Stimulated activated CD4-positive, alpha-beta T cell treated with anti-CD3 and anti-CD28 coated beads, TNF-alpha, amount 100 ng/mL, for 48 hours (primary cell): ENCODE measurements around the gene VANGL1.
"Not testable (repeated sequence)": the region's sequence is repeated elsewhere in the genome, so short reads cannot be mapped to it uniquely, and the experiment has no call there.

Source experiments
- DNase-seq, 3 donors: peaks; one replicate each; pipeline ENCODE4 v3.0.0-alpha.2; 2020; ENCODE audit warnings: low read depth in 3 of 3

Gene VANGL1

DNA sequence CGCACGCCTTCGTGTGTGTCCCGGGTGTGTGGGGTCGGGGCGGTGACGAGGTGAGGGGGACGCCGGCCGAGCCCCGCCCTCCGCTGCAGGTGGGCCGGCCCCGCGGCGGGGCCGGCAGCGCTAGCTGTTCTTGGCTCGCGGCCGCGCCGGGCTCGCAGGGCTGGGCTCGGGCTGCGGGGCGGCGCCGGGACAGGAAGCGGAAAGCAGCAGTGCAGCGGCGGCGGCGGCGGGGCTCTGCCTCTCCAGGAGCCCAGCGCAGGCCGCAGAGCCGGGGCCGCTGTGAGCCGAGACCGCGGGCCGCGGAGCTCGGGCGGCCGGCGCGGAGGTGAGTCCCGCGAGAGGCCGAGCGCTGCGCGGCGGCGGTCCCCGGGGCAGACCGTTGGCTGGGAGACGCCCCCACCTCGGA lies at the start of gene VANGL1:
Gene VANGL1, plus strand, starts transcription at position 209 of the 406 bp plus-strand sequence. CDS start 9,444 bp downstream, outside the sequence.
- DNase-seq, result peak in 2 of 3 donors; percentile 3 to 39

DNA sequence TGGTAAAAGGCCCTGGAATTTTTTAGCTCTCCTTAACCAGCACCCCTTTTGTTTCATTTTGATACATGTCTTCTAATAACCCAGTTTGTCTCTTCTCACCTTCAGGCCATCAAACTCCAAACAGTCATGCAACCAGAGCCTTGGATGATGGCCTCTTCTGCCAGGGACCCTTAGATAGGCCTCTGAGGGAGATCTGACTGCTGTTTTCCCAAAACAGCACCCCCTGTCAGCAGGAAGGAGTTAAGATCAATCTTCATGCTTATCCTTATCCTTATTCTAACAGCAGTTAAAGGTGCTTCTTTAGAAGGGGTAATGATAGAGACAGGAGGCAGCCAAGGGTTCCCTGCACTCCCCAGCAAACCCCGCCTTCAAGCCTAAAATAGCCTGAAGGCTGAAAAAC lies 49.5 kb upstream of the VANGL1 start:
- DNase-seq, result no peak

DNA sequence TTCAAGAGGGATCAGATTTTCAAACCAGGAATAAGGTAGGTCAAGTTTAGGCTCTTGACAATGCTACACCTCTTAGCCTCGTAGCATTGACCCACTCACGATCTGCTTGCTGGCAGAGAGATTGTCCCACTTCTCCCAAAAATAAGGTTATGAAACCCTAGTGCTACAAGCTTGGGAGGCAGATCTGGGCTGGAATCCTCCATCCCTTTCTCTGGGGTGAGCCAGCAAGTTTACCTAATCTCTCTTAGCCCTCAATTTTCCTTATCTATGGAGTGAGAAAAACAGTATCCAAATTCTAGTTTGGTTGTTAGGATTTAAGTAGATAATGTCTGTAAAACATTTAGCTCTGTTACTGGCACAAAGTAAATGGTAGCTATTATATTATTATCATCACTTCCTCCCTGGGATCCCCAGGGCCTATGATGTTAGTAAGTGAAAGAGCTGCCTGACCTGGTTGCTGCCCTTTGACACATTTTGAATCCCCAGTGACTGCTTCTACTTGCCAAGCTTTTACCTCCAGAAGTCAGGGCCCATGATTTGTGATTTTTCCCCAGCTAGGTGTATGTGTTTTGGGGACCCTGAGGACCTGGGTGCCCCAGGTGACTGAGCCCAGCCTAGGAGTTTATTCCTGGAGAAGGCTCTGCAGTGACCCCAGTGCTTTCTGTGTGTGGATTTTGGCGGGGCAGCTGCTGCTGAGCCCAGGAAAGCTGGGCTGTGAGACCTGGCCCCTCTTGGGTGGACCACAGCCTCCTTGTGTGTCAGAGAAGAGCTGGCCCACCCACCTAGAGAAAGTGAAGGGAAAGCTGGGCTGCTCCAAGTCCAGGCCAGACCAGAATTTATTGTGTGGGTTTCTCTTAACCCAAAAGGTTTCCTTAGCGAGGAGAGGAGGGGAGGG lies 48.2 kb upstream of the VANGL1 start:
- no peak for DNase-seq

- no peak for DNase-seq
Observed at GRCh38 chr1:115594600-115594999, 47.2 kb upstream of the VANGL1 start.

- DNase-seq, result peak; percentile 32 to 55 (median 44)
Observed at GRCh38 chr1:115595279-115596079, 46.3 kb upstream of the VANGL1 start.

DNA sequence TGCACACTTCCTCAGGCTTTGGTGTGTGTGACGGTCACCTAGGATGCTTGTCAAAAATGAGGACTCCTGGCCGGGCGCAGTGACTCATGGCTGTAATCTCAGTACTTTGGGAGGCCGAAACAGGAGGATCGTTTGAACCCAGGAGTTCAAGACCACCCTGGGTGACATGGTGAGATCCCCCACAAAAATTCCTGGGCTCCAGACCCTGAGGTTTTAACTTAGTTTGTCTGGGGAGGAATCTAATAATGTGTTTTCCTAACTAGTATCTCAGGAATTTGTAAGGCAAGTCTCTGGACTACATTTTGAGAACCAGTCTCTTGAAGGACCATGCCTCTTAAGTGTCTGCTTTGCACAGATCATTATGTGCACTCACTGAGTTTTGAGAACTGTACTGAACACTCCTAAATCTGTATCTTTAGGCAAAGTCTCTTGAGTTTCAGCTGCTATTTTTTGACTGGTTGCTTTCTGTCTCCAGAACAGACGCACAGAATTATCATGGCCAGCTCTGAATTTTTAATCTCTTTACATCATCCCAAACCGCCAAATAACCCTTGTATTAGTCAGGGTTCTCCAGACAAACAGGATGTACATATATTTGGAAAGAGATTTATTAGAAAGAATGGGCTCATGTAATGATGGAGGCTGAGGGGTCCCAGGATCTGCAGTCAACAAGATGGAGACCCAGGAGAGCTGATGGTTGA lies 45.5 kb upstream of the VANGL1 start:
- no peak for DNase-seq

GRCh38 chr1:115604508-115604907 lies 37.3 kb upstream of the VANGL1 start:
- DNase-seq, result no peak

- no peak for DNase-seq
Observed at GRCh38 chr1:115606305-115606704, 35.5 kb upstream of the VANGL1 start.

- DNase-seq, result no peak
Observed at GRCh38 chr1:115609021-115609420, 32.7 kb upstream of the VANGL1 start.

DNA sequence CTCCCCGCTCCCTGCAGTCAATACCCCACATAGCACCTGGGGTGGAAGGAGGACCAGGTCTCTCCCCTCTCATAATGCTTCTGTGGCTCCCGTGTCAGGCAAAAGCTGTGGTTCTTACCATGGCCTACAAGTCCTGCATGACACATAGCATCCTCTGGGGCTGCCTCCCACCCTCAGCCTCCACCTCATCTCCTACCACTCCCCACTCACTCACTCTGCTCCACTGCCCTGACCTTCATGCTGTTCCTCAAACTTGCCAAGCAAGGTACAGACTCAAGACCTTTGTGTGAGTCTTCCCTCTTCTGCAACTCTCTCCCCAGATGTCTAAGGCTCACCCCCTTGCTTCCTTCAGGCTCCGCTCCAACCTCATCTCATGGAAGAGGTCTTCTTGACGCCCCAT lies 28.0 kb upstream of the VANGL1 start:
- no peak for DNase-seq

DNA sequence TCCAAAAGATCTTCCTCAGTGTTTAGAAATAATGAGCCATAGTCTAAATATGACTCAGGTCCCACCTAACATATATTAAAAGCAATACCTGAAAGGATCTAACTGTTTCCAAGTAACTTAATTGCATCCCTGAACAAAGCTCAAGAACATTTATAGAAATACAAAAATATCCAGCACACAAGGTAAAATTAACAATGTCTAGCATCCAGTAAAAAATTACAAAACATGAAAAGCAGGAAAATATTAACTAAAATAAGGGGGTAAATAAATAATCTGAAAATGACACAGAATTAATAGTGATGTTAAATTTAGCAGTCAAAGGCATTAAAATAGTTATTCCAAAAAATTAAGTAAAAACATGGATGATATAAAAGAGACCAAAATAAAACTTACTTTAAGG lies 21.3 kb upstream of the VANGL1 start:
- DNase-seq, result no peak

- DNase-seq, result no peak
Observed at GRCh38 chr1:115620950-115621349, 20.8 kb upstream of the VANGL1 start.

- DNase-seq, result no peak
Observed at GRCh38 chr1:115624859-115625258, 16.9 kb upstream of the VANGL1 start.

DNA sequence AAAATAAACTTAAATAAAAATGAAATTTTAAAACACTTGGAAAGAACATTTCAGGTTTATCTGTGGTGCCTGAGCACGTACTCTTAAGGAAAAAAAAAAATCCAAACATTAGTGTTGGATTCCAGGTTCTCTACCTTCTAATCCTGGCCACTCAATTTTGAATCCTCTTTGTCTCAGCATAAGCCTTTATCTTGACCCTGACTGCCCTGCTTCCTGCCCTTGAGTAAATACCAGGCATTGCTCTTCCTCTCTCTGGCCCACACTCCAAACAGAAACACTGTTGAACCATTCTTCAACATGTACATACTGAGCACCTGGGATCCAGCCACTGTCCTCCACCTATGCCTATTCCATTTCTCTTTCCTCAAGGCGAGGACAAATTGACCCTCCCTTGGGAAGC lies 11.4 kb upstream of the VANGL1 start:
- DNase-seq, result no peak

GRCh38 chr1:115632251-115633026 lies 9.3 kb upstream of the VANGL1 start:
- no peak for DNase-seq

GRCh38 chr1:115633606-115634005 lies 8.2 kb upstream of the VANGL1 start:
- DNase-seq, result not testable (repeated sequence)

DNA sequence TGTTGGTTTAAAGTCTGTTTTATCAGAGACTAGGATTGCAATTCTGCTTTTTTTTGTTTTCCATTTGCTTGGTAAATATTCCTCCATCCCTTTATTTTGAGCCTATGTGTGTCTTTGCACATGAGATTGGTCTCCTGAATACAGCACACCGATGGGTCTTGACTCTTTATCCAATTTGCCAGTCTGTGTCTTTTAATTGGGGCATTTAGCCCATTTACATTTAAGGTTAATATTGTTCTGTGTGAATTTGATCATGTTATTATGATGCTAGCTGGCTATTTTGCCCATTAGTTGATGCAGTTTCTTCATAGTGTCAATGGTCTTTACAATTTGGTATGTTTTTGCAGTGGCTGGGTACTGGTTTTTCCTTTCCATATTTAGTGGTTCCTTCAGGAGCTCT lies 4.5 kb upstream of the VANGL1 start:
- DNase-seq, result not testable (repeated sequence)

GRCh38 chr1:115640384-115640783 lies 1.4 kb upstream of the VANGL1 start:
- DNase-seq, result no peak

GRCh38 chr1:115642168-115643072 lies 650 bp downstream of the VANGL1 start:
- no peak for DNase-seq

- no peak for DNase-seq
Observed at GRCh38 chr1:115643225-115643624, 1.5 kb downstream of the VANGL1 start.
